Kidney epithelial cell (primary cell): ENCODE measurements around the gene LSM3. TPM values are rescaled to one million over a fixed set of nuclear protein-coding genes. Genes with fewer than 3 reads are reported as not detected.
A peak's percentile ranks its signal among the peaks of the same experiment; 100 is the strongest.

Source experiments
- DNase-seq: peaks from one replicate; pipeline ENCODE4 v3.0.0-alpha.2; 2010; ENCODE audit warnings: low read depth
- H3K27me3 ChIP-seq: 2 replicates; pipeline ENCODE4 v1.6.0; 2011; ENCODE audit warnings: low read length; ENCODE audit not compliant: control insufficient read depth, insufficient read depth
- H3K36me3 ChIP-seq: 2 replicates; pipeline ENCODE4 v1.5.1; 2011; ENCODE audit warnings: low read length; ENCODE audit not compliant: control insufficient read depth, insufficient read depth
- H3K4me3 ChIP-seq: 2 replicates; pipeline ENCODE4 v1.5.1; 2011; ENCODE audit warnings: low read depth, mild to moderate bottlenecking, control low read depth, low read length
- total RNA-seq: library from RNA; depleted of rRNA; stranded (reverse); fragments of >200 nt; gene quantifications from 2 replicates; pipeline ENCODE4 v1.2.3, GENCODE V29; 2015
- TF ChIP-seq, protein P1 (sequence below): IDR thresholded peaks from 2 replicates; pipeline ENCODE4 v1.5.1; 2011; ENCODE audit warnings: mild to moderate bottlenecking, moderate library complexity, low read length, control low read depth, inconsistent platforms; ENCODE audit not compliant: insufficient read depth, poor library complexity, severe bottlenecking

Gene LSM3
- total RNA-seq, 1 donor from 2014 or later: 9.3 TPM

GRCh38 chr3:14209581-14210289, 31.1 kb downstream of the LSM3 start:
- TF ChIP-seq, protein P1, sequence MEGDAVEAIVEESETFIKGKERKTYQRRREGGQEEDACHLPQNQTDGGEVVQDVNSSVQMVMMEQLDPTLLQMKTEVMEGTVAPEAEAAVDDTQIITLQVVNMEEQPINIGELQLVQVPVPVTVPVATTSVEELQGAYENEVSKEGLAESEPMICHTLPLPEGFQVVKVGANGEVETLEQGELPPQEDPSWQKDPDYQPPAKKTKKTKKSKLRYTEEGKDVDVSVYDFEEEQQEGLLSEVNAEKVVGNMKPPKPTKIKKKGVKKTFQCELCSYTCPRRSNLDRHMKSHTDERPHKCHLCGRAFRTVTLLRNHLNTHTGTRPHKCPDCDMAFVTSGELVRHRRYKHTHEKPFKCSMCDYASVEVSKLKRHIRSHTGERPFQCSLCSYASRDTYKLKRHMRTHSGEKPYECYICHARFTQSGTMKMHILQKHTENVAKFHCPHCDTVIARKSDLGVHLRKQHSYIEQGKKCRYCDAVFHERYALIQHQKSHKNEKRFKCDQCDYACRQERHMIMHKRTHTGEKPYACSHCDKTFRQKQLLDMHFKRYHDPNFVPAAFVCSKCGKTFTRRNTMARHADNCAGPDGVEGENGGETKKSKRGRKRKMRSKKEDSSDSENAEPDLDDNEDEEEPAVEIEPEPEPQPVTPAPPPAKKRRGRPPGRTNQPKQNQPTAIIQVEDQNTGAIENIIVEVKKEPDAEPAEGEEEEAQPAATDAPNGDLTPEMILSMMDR: no peak
- no peak for DNase-seq
- no peaks in the 10 kb centered on the region for H3K36me3 ChIP-seq
- no peaks in the 10 kb centered on the region for H3K27me3 ChIP-seq
- H3K4me3 ChIP-seq: no peak overlapping the region

- DNase-seq: no peak
- Histone ChIP-seq H3K4me3 (no peak overlapping the region), H3K36me3 (no peaks in the 10 kb centered on the region), H3K27me3 (no peaks in the 10 kb centered on the region)
- TF ChIP-seq, protein P1: no peak
Measured at GRCh38 chr3:14210290-14210688, 31.7 kb downstream of the LSM3 start.

DNA sequence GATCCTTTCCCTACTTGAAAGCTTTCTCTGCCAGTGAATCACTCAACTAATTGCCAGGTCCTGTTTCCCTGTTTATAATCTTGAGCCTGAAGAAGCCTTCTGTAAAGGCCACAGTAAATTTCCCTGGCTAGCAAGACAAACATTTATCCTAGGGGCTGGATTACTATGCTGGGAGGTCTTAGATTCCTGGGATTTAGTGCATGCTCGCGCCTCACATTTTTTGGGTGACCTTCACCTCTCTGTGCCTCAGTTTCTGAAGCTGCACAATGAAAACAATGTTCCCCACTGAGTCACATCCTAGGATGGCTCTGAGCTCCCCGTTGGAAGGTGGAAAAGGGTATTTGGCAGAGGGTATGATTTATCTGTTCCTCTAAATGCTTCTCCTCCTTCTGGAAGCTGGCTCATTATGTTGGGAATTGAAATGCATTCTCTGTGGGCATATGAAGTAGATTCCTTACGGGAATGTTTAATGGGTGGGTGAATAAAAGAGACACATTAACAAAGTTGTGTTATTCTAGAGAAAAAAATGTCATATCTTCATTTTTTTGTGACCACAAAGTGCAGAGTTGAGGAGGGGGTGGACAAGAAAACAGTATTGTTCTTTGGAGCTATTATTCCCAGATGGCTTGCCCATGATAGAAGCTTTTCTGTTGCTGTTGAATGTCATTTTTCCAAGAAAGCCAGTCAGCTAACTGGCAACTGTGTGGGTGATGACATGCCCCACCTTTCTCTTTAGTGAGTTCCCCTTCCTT, 32.4 kb downstream of the LSM3 start:
- no peak overlapping the region for H3K4me3 ChIP-seq
- H3K36me3 ChIP-seq: no peaks in the 10 kb centered on the region
- H3K27me3 ChIP-seq: no peaks in the 10 kb centered on the region
- peak; percentile 70 for DNase-seq
- TF ChIP-seq, protein P1: no peak

DNA sequence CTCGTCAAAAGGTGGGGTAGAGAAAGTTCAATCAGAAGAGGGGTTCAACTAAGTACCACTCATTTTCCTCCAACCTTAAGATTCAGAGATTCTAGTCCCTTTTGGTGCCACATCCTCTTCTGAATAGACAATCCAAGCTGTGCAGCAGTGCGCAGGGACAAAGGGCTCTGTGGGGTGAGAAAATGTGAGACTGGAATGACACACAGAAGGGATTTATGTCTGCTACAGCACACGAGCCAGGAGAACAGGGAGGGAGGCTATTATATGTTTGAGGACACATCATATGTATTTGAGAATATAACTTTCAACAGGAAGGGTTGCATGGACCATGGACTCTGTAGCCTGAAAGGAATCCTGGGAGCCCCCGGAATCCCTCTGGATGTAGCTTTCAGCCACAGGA, 33.0 kb downstream of the LSM3 start:
- Histone ChIP-seq H3K36me3 (no peaks in the 10 kb centered on the region), H3K27me3 (no peaks in the 10 kb centered on the region), H3K4me3 (no peak overlapping the region)
- no peak for DNase-seq
- TF ChIP-seq, protein P1: no peak

- TF ChIP-seq, protein P1: no peak
Measured at GRCh38 chr3:14212032-14212431, 33.4 kb downstream of the LSM3 start.

More at GRCh38 chr3:14212032-14212431, 33.4 kb downstream of the LSM3 start:
- Histone ChIP-seq H3K4me3 (no peak overlapping the region), H3K36me3 (no peaks in the 10 kb centered on the region), H3K27me3 (no peaks in the 10 kb centered on the region)
- no peak for DNase-seq
